Caco-2 (cell line): Measurements from ENCODE around the gene DOCK4. TPM values are rescaled to one million over a fixed set of nuclear protein-coding genes. Genes with fewer than 3 reads are reported as not detected.

Experiments
- BruUV-seq: library from RNA; stranded (reverse); fragments of 400-500 nt; replicated peaks from 2 replicates; lab custom pipeline; 2021; lab: Mats Ljungman, UMichigan
- CTCF ChIA-PET: fragments of 300-600 bp; sonication (Branson Sonifier 250); formaldehyde crosslinking; loops from one replicate; lab custom pipeline; 2022; ENCODE audit warnings: antibody characterized with exemption; lab: Charles Lee
- POLR2A ChIA-PET: fragments of 300-600 bp; sonication (Branson Sonifier 250); formaldehyde crosslinking; loops from one replicate; lab custom pipeline; 2022; ENCODE audit warnings: antibody characterized with exemption; lab: Charles Lee
- DNase-seq, 2 experiments: peaks; one replicate each; pipeline versions ENCODE4 v3.0.0 to v3.0.0-alpha.2; 2020 to 2022
- H3K27me3 ChIP-seq: replicated peaks from 2 replicates; pipeline ENCODE4 v1.6.0; 2011; ENCODE audit warnings: low read length; ENCODE audit not compliant: control insufficient read depth, insufficient read depth
- H3K36me3 ChIP-seq: 2 replicates; pipeline ENCODE4 v1.5.1; 2011; ENCODE audit warnings: low read length; ENCODE audit not compliant: control insufficient read depth, insufficient read depth
- H3K4me1 ChIP-seq: fragments of 250-450 bp; sonication (Bioruptor Pico); 2 replicates; pipeline ENCODE4 v1.5.1; 2020; ENCODE audit warnings: mild to moderate bottlenecking
- H3K4me3 ChIP-seq: 2 replicates; pipeline ENCODE4 v1.5.1; 2011; ENCODE audit warnings: low read depth, mild to moderate bottlenecking, control low read depth, low read length
- H3K9me3 ChIP-seq: fragments of 250-450 bp; sonication (Bioruptor Pico); 2 replicates; pipeline ENCODE4 v1.5.1; 2020; ENCODE audit warnings: mild to moderate bottlenecking, moderate library complexity
- H3K27ac Mint-ChIP-seq: one replicate; pipeline ENCODE4 v1.8.0; 2022; ENCODE audit warnings: mixed read lengths; ENCODE audit not compliant: unreplicated experiment
- H3K27me3 Mint-ChIP-seq: one replicate; pipeline ENCODE4 v1.8.0; 2022; ENCODE audit warnings: mixed read lengths; ENCODE audit not compliant: insufficient read depth, unreplicated experiment
- H3K36me3 Mint-ChIP-seq: one replicate; pipeline ENCODE4 v1.8.0; 2022; ENCODE audit warnings: mild to moderate bottlenecking, mixed read lengths; ENCODE audit not compliant: insufficient read depth, unreplicated experiment
- H3K4me1 Mint-ChIP-seq: one replicate; pipeline ENCODE4 v1.8.0; 2022; ENCODE audit warnings: low read depth, mixed read lengths; ENCODE audit not compliant: unreplicated experiment
- H3K4me3 Mint-ChIP-seq: one replicate; pipeline ENCODE4 v1.8.0; 2022; ENCODE audit warnings: mild to moderate bottlenecking, moderate library complexity, mixed read lengths; ENCODE audit not compliant: unreplicated experiment
- H3K9me3 Mint-ChIP-seq: one replicate; pipeline ENCODE4 v1.8.0; 2022; ENCODE audit warnings: mixed read lengths; ENCODE audit not compliant: unreplicated experiment
- intact Hi-C: fragments of 100-400 bp; cut with micrococcal nuclease; formaldehyde crosslinking; loops from one replicate; pipeline ENCODE4 v1.10.0; 2022; ENCODE audit not compliant: unreplicated experiment
- total RNA-seq: library from RNA; stranded (reverse); gene quantifications from 2 replicates; pipeline ENCODE4 v1.2.3, GENCODE V29; 2022
- TF ChIP-seq, protein P1 (sequence below), 2 experiments: fragments of 200-600 bp in 1 of 2; IDR thresholded peaks; 1 replicate in 1 of 2; 2 replicates in 1 of 2; pipeline versions ENCODE4 v1.5.1 to v1.8.0; 2011 to 2022; ENCODE audit warnings: antibody characterized with exemption in 1 of 2, control low read depth in 1 of 2, inconsistent platforms in 1 of 2, low read depth in 1 of 2, low read length in 1 of 2, mild to moderate bottlenecking in 1 of 2, moderate library complexity in 1 of 2; ENCODE audit not compliant: insufficient read depth in 1 of 2, severe bottlenecking in 1 of 2, unreplicated experiment in 1 of 2

DOCK4 gene
- total RNA-seq, 1 experiment from 2014 or later: 2.0 TPM

DNA sequence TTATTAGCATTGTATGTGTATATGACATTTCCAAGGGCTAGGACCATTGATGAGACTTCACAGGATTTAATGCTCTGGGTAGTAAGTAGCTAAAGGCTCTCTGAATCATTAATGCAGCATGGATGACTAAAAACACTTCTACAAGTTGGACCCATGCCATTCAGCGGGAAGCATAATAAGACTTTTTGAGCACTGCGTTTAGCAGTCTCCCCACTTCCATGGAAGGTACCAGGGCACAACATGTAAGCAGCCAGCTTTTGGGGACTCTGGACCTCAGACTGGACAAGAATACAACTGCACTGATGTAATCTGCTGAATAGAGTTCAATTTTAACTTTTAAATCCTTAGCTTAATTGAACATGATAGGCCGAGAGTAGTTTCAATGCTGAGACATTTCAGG, 452.2 kb downstream of the DOCK4 start:
- BruUV-seq: no TSS peak
- TF ChIP-seq, protein P1, sequence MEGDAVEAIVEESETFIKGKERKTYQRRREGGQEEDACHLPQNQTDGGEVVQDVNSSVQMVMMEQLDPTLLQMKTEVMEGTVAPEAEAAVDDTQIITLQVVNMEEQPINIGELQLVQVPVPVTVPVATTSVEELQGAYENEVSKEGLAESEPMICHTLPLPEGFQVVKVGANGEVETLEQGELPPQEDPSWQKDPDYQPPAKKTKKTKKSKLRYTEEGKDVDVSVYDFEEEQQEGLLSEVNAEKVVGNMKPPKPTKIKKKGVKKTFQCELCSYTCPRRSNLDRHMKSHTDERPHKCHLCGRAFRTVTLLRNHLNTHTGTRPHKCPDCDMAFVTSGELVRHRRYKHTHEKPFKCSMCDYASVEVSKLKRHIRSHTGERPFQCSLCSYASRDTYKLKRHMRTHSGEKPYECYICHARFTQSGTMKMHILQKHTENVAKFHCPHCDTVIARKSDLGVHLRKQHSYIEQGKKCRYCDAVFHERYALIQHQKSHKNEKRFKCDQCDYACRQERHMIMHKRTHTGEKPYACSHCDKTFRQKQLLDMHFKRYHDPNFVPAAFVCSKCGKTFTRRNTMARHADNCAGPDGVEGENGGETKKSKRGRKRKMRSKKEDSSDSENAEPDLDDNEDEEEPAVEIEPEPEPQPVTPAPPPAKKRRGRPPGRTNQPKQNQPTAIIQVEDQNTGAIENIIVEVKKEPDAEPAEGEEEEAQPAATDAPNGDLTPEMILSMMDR (IDR thresholded peaks at IDR 0.05; ENCODE audit: insufficient read depth in 1 of 2, low read depth in 1 of 2, low read length in 1 of 2, severe bottlenecking in 1 of 2, unreplicated experiment in 1 of 2): no peak
- CTCF ChIA-PET: interaction anchor here (1.1 to 1.4 kb wide), 2 partner anchors 100 to 102 kb away, joined by 5 to 7 read pairs; no protein-coding TSS in a partner anchor
- Mint-ChIP-seq H3K27me3 (no peaks in the 10 kb centered on the region), H3K27ac (no peak overlapping the region), H3K4me1 (no peaks in the 10 kb centered on the region), H3K9me3 (no peaks in the 10 kb centered on the region), H3K36me3 (no peaks in the 10 kb centered on the region), H3K4me3 (no peak overlapping the region)
- POLR2A ChIA-PET: no interaction called here
- Histone ChIP-seq H3K4me1 (peaks cover 14% of the 10 kb centered on the region), H3K36me3 (no peaks in the 10 kb centered on the region), H3K4me3 (no peak overlapping the region), H3K9me3 (no peaks in the 10 kb centered on the region), H3K27me3 (no peaks in the 10 kb centered on the region)
- intact Hi-C loops: no loop called here
- DNase-seq: no peak

DNA sequence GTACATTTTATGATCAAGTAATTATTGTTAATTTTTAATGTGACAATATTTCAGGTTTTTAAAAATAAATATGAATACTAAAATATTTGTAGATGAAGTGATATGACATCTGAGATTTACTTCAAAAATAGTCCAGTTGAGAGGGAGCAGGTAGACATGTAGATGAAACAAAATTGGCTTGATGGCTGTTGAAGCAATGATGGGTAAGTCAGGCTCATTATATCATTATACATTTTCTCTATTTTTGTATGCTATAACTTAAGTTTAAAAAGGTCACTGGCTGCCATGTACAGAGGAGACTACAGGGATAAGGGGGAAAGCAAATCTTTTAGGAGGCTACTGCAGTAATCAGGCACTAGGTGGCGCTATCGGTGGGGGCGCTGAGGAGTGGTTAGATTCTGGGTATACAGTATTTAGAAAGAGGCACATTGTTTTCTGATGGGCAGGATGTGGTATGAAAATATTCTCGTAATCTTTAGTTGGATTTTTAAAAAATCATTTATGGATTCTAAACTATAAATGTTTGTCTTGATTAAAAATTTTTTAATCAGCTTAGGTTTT, 454.1 kb downstream of the DOCK4 start:
- H3K4me3 ChIP-seq: no peak overlapping the region
- ChIA-PET CTCF (interaction anchor here (0.7 kb wide), 1 partner anchor 868 kb away, joined by 6 read pairs; no protein-coding TSS in a partner anchor), POLR2A (no interaction called here)
- TF ChIP-seq, protein P1 (IDR thresholded peaks at IDR 0.05; ENCODE audit: insufficient read depth in 1 of 2, low read depth in 1 of 2, low read length in 1 of 2, severe bottlenecking in 1 of 2, unreplicated experiment in 1 of 2): peak; percentile 68 to 75
- peaks cover 7% of the 10 kb centered on the region for H3K4me1 Mint-ChIP-seq
- intact Hi-C loops: no loop called here
- H3K4me3 Mint-ChIP-seq: no peak overlapping the region
- peak; percentile 60 to 64 for DNase-seq
- H3K27ac Mint-ChIP-seq: no peak overlapping the region
- H3K27me3 Mint-ChIP-seq: no peaks in the 10 kb centered on the region
- peaks cover 16% of the 10 kb centered on the region for H3K4me1 ChIP-seq
- H3K9me3 ChIP-seq: no peaks in the 10 kb centered on the region
- H3K36me3 ChIP-seq: no peaks in the 10 kb centered on the region
- H3K36me3 Mint-ChIP-seq: no peaks in the 10 kb centered on the region
- no peaks in the 10 kb centered on the region for H3K27me3 ChIP-seq
- no TSS peak for BruUV-seq
- peaks cover 10% of the 10 kb centered on the region for H3K9me3 Mint-ChIP-seq

DNA sequence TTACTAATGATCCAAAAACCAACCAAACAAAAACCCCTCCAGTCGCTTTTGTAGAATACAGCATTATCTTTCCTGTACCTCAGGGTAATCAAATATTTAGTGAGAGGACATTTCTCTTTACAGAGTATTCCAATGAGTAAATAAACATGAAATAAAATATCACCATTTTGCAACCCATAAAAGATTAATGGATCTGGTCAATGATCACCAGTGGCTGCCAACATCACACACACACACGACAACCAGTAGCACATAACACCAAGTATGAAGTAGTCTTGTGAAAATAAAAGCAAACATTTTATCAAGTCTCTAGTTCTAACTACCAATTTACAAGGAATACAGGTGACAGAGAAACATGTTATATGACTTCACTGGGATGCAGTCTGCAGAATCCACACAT, 455.3 kb downstream of the DOCK4 start:
- Mint-ChIP-seq H3K4me1 (peaks cover 15% of the 10 kb centered on the region), H3K27ac (no peak overlapping the region), H3K9me3 (peaks cover 10% of the 10 kb centered on the region), H3K36me3 (no peaks in the 10 kb centered on the region), H3K4me3 (no peak overlapping the region), H3K27me3 (no peaks in the 10 kb centered on the region)
- ChIA-PET POLR2A (no interaction called here), CTCF (interaction anchor here (1.0 to 1.2 kb wide), 2 partner anchors 9 to 104 kb away, joined by 3 to 5 read pairs; no protein-coding TSS in a partner anchor)
- TF ChIP-seq, protein P1 (IDR thresholded peaks at IDR 0.05; ENCODE audit: insufficient read depth in 1 of 2, low read depth in 1 of 2, low read length in 1 of 2, severe bottlenecking in 1 of 2, unreplicated experiment in 1 of 2): no peak
- Histone ChIP-seq H3K4me3 (no peak overlapping the region), H3K9me3 (no peaks in the 10 kb centered on the region), H3K27me3 (no peaks in the 10 kb centered on the region), H3K36me3 (no peaks in the 10 kb centered on the region), H3K4me1 (peaks cover 25% of the 10 kb centered on the region)
- DNase-seq: no peak
- intact Hi-C loops: no loop called here
- no TSS peak for BruUV-seq
